K562 (cell line): ENCODE data around the gene UGT2B28.
"Not testable (repeated sequence)": the region's sequence is repeated elsewhere in the genome, so short reads cannot be mapped to it uniquely, and the experiment has no call there.

ENCODE experiments used
- ZBTB17 ChIP-seq: fragments of 450-650 bp; formaldehyde crosslinking; IDR thresholded peaks from 2 replicates; pipeline ENCODE4 v1.4.0; 2020; ENCODE audit warnings: mild to moderate bottlenecking
- TF ChIP-seq, protein P1 (sequence below): fragments of 450-650 bp; IDR thresholded peaks from 2 replicates; pipeline ENCODE4 v1.6.1; 2016; ENCODE audit warnings: borderline replicate concordance

- not testable (repeated sequence) for TF ChIP-seq ZBTB17 (CRISPR knock-in tag)
- TF ChIP-seq, protein P1, sequence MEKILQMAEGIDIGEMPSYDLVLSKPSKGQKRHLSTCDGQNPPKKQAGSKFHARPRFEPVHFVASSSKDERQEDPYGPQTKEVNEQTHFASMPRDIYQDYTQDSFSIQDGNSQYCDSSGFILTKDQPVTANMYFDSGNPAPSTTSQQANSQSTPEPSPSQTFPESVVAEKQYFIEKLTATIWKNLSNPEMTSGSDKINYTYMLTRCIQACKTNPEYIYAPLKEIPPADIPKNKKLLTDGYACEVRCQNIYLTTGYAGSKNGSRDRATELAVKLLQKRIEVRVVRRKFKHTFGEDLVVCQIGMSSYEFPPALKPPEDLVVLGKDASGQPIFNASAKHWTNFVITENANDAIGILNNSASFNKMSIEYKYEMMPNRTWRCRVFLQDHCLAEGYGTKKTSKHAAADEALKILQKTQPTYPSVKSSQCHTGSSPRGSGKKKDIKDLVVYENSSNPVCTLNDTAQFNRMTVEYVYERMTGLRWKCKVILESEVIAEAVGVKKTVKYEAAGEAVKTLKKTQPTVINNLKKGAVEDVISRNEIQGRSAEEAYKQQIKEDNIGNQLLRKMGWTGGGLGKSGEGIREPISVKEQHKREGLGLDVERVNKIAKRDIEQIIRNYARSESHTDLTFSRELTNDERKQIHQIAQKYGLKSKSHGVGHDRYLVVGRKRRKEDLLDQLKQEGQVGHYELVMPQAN = not testable (repeated sequence)
Measured at GRCh38 chr4:69343558-69344420, 63.5 kb downstream of the UGT2B28 start.
